OCI-LY1 (cell line): Measurements from ENCODE around the gene HSPB9.

Experiments used
- CTCF ChIP-seq: fragments of 200-600 bp; sonication (generic), shearing (Covaris generic); IDR thresholded peaks from 2 replicates; pipeline ENCODE4 v1.5.1; 2017; ENCODE audit warnings: mild to moderate bottlenecking, antibody characterized with exemption, low read length, moderate library complexity, mixed read lengths
- EZH2 ChIP-seq: fragments of 200-600 bp; sonication (generic), shearing (Covaris generic); IDR thresholded peaks from 2 replicates; pipeline ENCODE4 v1.8.0; 2017; ENCODE audit warnings: borderline replicate concordance, mixed run types, mild to moderate bottlenecking, antibody characterized with exemption, low read length, moderate library complexity, mixed read lengths

GRCh38 chr17:42130310-42130936, 7.8 kb downstream of the HSPB9 start:
- TF ChIP-seq CTCF (peak; percentile 38; the same call in 1 of the 2 replicates), EZH2 (no peak)
